ENCODE measurements around the gene INSL3.

GRCh38 chr19:17841810-17842662, 20.7 kb upstream of the INSL3 start:
- TF ChIP-seq, protein P1, sequence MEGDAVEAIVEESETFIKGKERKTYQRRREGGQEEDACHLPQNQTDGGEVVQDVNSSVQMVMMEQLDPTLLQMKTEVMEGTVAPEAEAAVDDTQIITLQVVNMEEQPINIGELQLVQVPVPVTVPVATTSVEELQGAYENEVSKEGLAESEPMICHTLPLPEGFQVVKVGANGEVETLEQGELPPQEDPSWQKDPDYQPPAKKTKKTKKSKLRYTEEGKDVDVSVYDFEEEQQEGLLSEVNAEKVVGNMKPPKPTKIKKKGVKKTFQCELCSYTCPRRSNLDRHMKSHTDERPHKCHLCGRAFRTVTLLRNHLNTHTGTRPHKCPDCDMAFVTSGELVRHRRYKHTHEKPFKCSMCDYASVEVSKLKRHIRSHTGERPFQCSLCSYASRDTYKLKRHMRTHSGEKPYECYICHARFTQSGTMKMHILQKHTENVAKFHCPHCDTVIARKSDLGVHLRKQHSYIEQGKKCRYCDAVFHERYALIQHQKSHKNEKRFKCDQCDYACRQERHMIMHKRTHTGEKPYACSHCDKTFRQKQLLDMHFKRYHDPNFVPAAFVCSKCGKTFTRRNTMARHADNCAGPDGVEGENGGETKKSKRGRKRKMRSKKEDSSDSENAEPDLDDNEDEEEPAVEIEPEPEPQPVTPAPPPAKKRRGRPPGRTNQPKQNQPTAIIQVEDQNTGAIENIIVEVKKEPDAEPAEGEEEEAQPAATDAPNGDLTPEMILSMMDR (conservative IDR thresholded peaks at IDR 0.05; ENCODE audit: low read length): no peak
- no peak for TF ChIP-seq EZH2phosphoT487 (IDR thresholded peaks at IDR 0.05; ENCODE audit: borderline replicate concordance)
